ENCODE data around the gene GJA3. TPM values are rescaled to one million over a fixed set of nuclear protein-coding genes. Genes with fewer than 3 reads are reported as not detected.

Gene GJA3
- under 1 TPM in 6 of 8 experiments, not detected in 2; 0.08 to 0.36 (median 0.18) TPM for total RNA-seq

- WGBS, 10 experiments = 0 to 38% (median 1%) methylated on average over 2 to 15 of the region's 93 CpGs; no CpG with 5 or more reads in 2 of the 10 experiments
- peak within 1 kb of the TSS; percentile 6 to 30 (median 28) for H3K4me3 ChIP-seq
- no peak within 1 kb of the TSS for H3K27ac ChIP-seq
- in situ Hi-C loops (cut with MboI; ENCODE audit: low pct_unique_long_range_greater_than_20kb in 2 of 9, low sequenced_read_pairs in 9 of 9, unreplicated experiment in 9 of 9) = no loop called here
- ATAC-seq (replicated peaks in 6 of 8) = peak; percentile 63 to 88 (median 82)
- H3K4me1 ChIP-seq (replicated peaks in 1 of 2) = peaks cover 0 to 9% of the 10 kb centered on the region in 2 donors
These were observed at the start of gene GJA3 for GRCh38 chr13:20160306-20161274. Gene GJA3 (minus strand): TSS chr13:20161052. CDS start chr13:20143288, 17,764 bp downstream.

- in situ Hi-C loops (cut with MboI; ENCODE audit: low pct_unique_long_range_greater_than_20kb in 2 of 9, low sequenced_read_pairs in 9 of 9, unreplicated experiment in 9 of 9) = no loop called here
- no peak for ATAC-seq (replicated peaks in 6 of 8)
- WGBS, 10 experiments = 18 to 50% (median 36%) methylated on average over 1 of the region's 1 CpG; no CpG with 5 or more reads in 6 of the 10 experiments
- Histone ChIP-seq H3K27ac (no peak overlapping the region), H3K4me3 (no peak overlapping the region), H3K4me1 (replicated peaks in 1 of 2) (no peaks in the 10 kb centered on the region)
These were observed 49.1 kb upstream of the GJA3 start for GRCh38 chr13:20209948-20210347.

GRCh38 chr13:20206698-20207235, 45.9 kb upstream of the GJA3 start:
- ATAC-seq (replicated peaks in 6 of 8) = no peak
- 5 to 96% (median 80%) methylated on average over 4 to 12 of the region's 16 CpGs for whole genome bisulfite sequencing, 10 experiments
- in situ Hi-C loops (cut with MboI; ENCODE audit: low pct_unique_long_range_greater_than_20kb in 2 of 9, low sequenced_read_pairs in 9 of 9, unreplicated experiment in 9 of 9) = no loop called here

GRCh38 chr13:20206065-20206697, 45.3 kb upstream of the GJA3 start:
- ATAC-seq (replicated peaks in 6 of 8) = no peak
- H3K4me1 ChIP-seq (replicated peaks in 1 of 2) = no peaks in the 10 kb centered on the region
- WGBS, 10 experiments = 14 to 100% (median 60%) methylated on average over 1 to 9 of the region's 11 CpGs
- H3K4me3 ChIP-seq = no peak overlapping the region
- no peak overlapping the region for H3K27ac ChIP-seq
- in situ Hi-C loops (cut with MboI; ENCODE audit: low pct_unique_long_range_greater_than_20kb in 2 of 9, low sequenced_read_pairs in 9 of 9, unreplicated experiment in 9 of 9) = no loop called here

More at GRCh38 chr13:20206698-20207235, 45.9 kb upstream of the GJA3 start:
- Histone ChIP-seq H3K4me1 (replicated peaks in 1 of 2) (no peaks in the 10 kb centered on the region), H3K27ac (no peak overlapping the region), H3K4me3 (no peak overlapping the region)

- peaks cover 3 to 6% of the 10 kb centered on the region in 2 donors for H3K4me1 ChIP-seq (replicated peaks in 1 of 2)
- in situ Hi-C loops (cut with MboI; ENCODE audit: low pct_unique_long_range_greater_than_20kb in 2 of 9, low sequenced_read_pairs in 9 of 9, unreplicated experiment in 9 of 9) = loop anchor here in 6 of 9 experiments (25.0 kb wide), 4 partner anchors 264 to 739 kb away; partner anchors contain the start of gene XPO4 (in 5 of the 6)
- no peak overlapping the region for H3K4me3 ChIP-seq
- 33 to 100% (median 71%) methylated on average over 1 of the region's 1 CpG; no CpG with 5 or more reads in 3 of the 10 experiments for WGBS, 10 experiments
- no peak for ATAC-seq (replicated peaks in 6 of 8)
- H3K27ac ChIP-seq = no peak overlapping the region
These were observed 37.9 kb upstream of the GJA3 start for GRCh38 chr13:20198781-20199180.

GRCh38 chr13:20197361-20197834, 36.5 kb upstream of the GJA3 start:
- no peak overlapping the region for H3K27ac ChIP-seq
- peak in 7 of 8 experiments; percentile 24 to 62 (median 38) for ATAC-seq (replicated peaks in 6 of 8)
- no peak overlapping the region for H3K4me3 ChIP-seq
- in situ Hi-C loops (cut with MboI; ENCODE audit: low pct_unique_long_range_greater_than_20kb in 2 of 9, low sequenced_read_pairs in 9 of 9, unreplicated experiment in 9 of 9) = loop anchor here in 6 of 9 experiments (25.0 kb wide), 4 partner anchors 265 to 740 kb away; partner anchors contain the start of gene XPO4 (in 5 of the 6)
- 0 to 20% (median 7%) methylated on average over 2 to 5 of the region's 5 CpGs; no CpG with 5 or more reads in 2 of the 10 experiments for WGBS, 10 experiments
- H3K4me1 ChIP-seq (replicated peaks in 1 of 2) = peaks cover 6 to 13% of the 10 kb centered on the region in 2 donors

GRCh38 chr13:20195801-20196200, 34.9 kb upstream of the GJA3 start:
- Histone ChIP-seq H3K4me1 (replicated peaks in 1 of 2) (peaks cover 6 to 17% of the 10 kb centered on the region in 2 donors), H3K27ac (no peak overlapping the region), H3K4me3 (no peak overlapping the region)
- ATAC-seq (replicated peaks in 6 of 8) = no peak
- WGBS, 10 experiments = 19 to 90% (median 63%) methylated on average over 2 to 8 of the region's 8 CpGs; no CpG with 5 or more reads in 1 of the 10 experiments
- in situ Hi-C loops (cut with MboI; ENCODE audit: low pct_unique_long_range_greater_than_20kb in 2 of 9, low sequenced_read_pairs in 9 of 9, unreplicated experiment in 9 of 9) = loop anchor here in 6 of 9 experiments (25.0 kb wide), 4 partner anchors 266 to 742 kb away; partner anchors contain the start of gene XPO4 (in 5 of the 6)

GRCh38 chr13:20193907-20194631, 33.2 kb upstream of the GJA3 start:
- peaks cover 6 to 17% of the 10 kb centered on the region in 2 donors for H3K4me1 ChIP-seq (replicated peaks in 1 of 2)
- in situ Hi-C loops (cut with MboI; ENCODE audit: low pct_unique_long_range_greater_than_20kb in 2 of 9, low sequenced_read_pairs in 9 of 9, unreplicated experiment in 9 of 9) = loop anchor here in 6 of 9 experiments (25.0 kb wide), 4 partner anchors 268 to 743 kb away; partner anchors contain the start of gene XPO4 (in 5 of the 6)
- no peak overlapping the region for H3K4me3 ChIP-seq
- 0 to 30% (median 7%) methylated on average over 1 to 13 of the region's 27 CpGs; no CpG with 5 or more reads in 3 of the 10 experiments for WGBS, 10 experiments
- no peak for ATAC-seq (replicated peaks in 6 of 8)
- H3K27ac ChIP-seq = no peak overlapping the region

GRCh38 chr13:20193162-20193906, 32.5 kb upstream of the GJA3 start:
- Histone ChIP-seq H3K4me1 (replicated peaks in 1 of 2) (peaks cover 6 to 17% of the 10 kb centered on the region in 2 donors), H3K27ac (no peak overlapping the region), H3K4me3 (peak overlapping the region in 4 of 5 donors; percentile 30 to 37 (median 30))
- ATAC-seq (replicated peaks in 6 of 8) = peak; percentile 8 to 53 (median 46)
- 0 to 2% (median 0%) methylated on average over 5 to 13 of the region's 53 CpGs; no CpG with 5 or more reads in 6 of the 10 experiments for WGBS, 10 experiments
- in situ Hi-C loops (cut with MboI; ENCODE audit: low pct_unique_long_range_greater_than_20kb in 2 of 9, low sequenced_read_pairs in 9 of 9, unreplicated experiment in 9 of 9) = loop anchor here in 6 of 9 experiments (25.0 kb wide), 4 partner anchors 269 to 744 kb away; partner anchors contain the start of gene XPO4 (in 5 of the 6)

- in situ Hi-C loops (cut with MboI; ENCODE audit: low pct_unique_long_range_greater_than_20kb in 2 of 9, low sequenced_read_pairs in 9 of 9, unreplicated experiment in 9 of 9) = loop anchor here in 6 of 9 experiments (25.0 kb wide), 4 partner anchors 270 to 745 kb away; partner anchors contain the start of gene XPO4 (in 5 of the 6)
- Histone ChIP-seq H3K27ac (no peak within 1 kb of the TSS), H3K4me3 (peak within 1 kb of the TSS; percentile 19 to 37 (median 30)), H3K4me1 (replicated peaks in 1 of 2) (peaks cover 6 to 17% of the 10 kb centered on the region in 2 donors)
- ATAC-seq (replicated peaks in 6 of 8) = peak; percentile 27 to 55 (median 44)
- 0 to 6% methylated on average over 1 to 7 of the region's 39 CpGs; no CpG with 5 or more reads in 8 of the 10 experiments for WGBS, 10 experiments
These were observed 31.9 kb upstream of the GJA3 start, which contains the start of gene GJB2 for GRCh38 chr13:20192836-20193161. Gene GJB2 (minus strand): TSS chr13:20192938. CDS start chr13:20189581, 3,357 bp downstream.
